H1 (cell line): ENCODE results near the gene NHLRC2. TPM values are rescaled to one million over a fixed set of nuclear protein-coding genes. Genes with fewer than 3 reads are reported as not detected.

Experiments
- JUN ChIP-seq: IDR thresholded peaks from 2 replicates; pipeline ENCODE4 v1.6.1; 2011; ENCODE audit warnings: low read depth, mild to moderate bottlenecking, improper control_type of control experiment, low read length
- PHF8 ChIP-seq: fragments of 200-600 bp; sonication (generic); conservative IDR thresholded peaks from 2 replicates; pipeline ENCODE4 v1.7.1; 2012; ENCODE audit warnings: low read depth, mild to moderate bottlenecking, inconsistent platforms, low read length, moderate library complexity
- RBBP5 ChIP-seq: IDR thresholded peaks from 2 replicates; pipeline ENCODE4 v1.7.1; 2012; ENCODE audit warnings: low read depth, mild to moderate bottlenecking, inconsistent platforms, low read length, moderate library complexity, borderline replicate concordance
- RFX5 ChIP-seq: IDR thresholded peaks from 2 replicates; pipeline ENCODE4 v1.6.1; 2011; ENCODE audit warnings: low read depth, low read length, improper control_type of control experiment, borderline replicate concordance
- TBP ChIP-seq: IDR thresholded peaks from 2 replicates; pipeline ENCODE4 v1.6.1; 2011; ENCODE audit warnings: low read depth, low read length, improper control_type of control experiment
- polyA plus RNA-seq, 7 experiments: library from polyadenylated mRNA; depleted of rRNA in 3 of 7; stranded (reverse) in 5 of 7; unstranded in 2 of 7; fragments of >200 nt in 5 of 7; fragments of 200-250 nt in 2 of 7; gene quantifications; 1 replicate in 5 of 7; 2 replicates in 1 of 7; 4 replicates in 1 of 7; pipeline versions ENCODE4 v1.2.1 to v1.2.3, GENCODE V29; 2011 to 2013; ENCODE audit warnings: missing spikeins in 2 of 7, mixed read lengths in 2 of 7
- total RNA-seq: library from RNA; stranded (reverse); fragmentation: NEBNext Ultra II Directional; extraction: Animal tissue kit (Norgen Biotek cat#: 25700); gene quantifications from 2 replicates; pipeline ENCODE4 v1.2.1, GENCODE V29; 2021
- TF ChIP-seq, protein P1 (sequence below): fragments of 300-600 bp; sonication (generic); IDR thresholded peaks from 2 replicates; pipeline ENCODE4 v1.7.1; 2012; ENCODE audit warnings: low read length, moderate library complexity, mild to moderate bottlenecking, inconsistent platforms; ENCODE audit not compliant: insufficient replicate concordance

The NHLRC2 gene
- total and polyA plus RNA-seq, 2 of the 8 experiments (the other 6 are each of a cell fraction or from before 2014, with no cell fraction given) = 4.9 to 25.6 TPM

DNA sequence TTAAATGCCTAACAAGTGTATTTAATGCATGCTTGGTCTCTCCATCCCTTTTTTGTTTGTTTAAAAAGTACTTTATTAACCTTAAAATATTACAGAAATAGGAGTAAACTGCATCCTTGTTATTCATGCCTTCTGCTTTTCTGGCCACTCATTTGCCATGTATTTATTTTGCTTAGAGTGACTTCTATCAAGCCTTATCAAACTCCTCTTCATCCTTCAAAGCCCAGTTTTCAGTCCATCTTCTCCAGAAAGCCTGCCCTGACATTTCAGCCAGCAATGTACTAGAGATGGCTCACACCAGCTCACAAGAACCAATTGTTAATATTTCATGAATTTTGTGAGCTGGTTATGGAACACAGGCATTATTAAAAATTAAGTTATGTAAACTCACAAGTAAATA, 82.8 kb downstream of the NHLRC2 start (continued):
- TF ChIP-seq, protein P1, sequence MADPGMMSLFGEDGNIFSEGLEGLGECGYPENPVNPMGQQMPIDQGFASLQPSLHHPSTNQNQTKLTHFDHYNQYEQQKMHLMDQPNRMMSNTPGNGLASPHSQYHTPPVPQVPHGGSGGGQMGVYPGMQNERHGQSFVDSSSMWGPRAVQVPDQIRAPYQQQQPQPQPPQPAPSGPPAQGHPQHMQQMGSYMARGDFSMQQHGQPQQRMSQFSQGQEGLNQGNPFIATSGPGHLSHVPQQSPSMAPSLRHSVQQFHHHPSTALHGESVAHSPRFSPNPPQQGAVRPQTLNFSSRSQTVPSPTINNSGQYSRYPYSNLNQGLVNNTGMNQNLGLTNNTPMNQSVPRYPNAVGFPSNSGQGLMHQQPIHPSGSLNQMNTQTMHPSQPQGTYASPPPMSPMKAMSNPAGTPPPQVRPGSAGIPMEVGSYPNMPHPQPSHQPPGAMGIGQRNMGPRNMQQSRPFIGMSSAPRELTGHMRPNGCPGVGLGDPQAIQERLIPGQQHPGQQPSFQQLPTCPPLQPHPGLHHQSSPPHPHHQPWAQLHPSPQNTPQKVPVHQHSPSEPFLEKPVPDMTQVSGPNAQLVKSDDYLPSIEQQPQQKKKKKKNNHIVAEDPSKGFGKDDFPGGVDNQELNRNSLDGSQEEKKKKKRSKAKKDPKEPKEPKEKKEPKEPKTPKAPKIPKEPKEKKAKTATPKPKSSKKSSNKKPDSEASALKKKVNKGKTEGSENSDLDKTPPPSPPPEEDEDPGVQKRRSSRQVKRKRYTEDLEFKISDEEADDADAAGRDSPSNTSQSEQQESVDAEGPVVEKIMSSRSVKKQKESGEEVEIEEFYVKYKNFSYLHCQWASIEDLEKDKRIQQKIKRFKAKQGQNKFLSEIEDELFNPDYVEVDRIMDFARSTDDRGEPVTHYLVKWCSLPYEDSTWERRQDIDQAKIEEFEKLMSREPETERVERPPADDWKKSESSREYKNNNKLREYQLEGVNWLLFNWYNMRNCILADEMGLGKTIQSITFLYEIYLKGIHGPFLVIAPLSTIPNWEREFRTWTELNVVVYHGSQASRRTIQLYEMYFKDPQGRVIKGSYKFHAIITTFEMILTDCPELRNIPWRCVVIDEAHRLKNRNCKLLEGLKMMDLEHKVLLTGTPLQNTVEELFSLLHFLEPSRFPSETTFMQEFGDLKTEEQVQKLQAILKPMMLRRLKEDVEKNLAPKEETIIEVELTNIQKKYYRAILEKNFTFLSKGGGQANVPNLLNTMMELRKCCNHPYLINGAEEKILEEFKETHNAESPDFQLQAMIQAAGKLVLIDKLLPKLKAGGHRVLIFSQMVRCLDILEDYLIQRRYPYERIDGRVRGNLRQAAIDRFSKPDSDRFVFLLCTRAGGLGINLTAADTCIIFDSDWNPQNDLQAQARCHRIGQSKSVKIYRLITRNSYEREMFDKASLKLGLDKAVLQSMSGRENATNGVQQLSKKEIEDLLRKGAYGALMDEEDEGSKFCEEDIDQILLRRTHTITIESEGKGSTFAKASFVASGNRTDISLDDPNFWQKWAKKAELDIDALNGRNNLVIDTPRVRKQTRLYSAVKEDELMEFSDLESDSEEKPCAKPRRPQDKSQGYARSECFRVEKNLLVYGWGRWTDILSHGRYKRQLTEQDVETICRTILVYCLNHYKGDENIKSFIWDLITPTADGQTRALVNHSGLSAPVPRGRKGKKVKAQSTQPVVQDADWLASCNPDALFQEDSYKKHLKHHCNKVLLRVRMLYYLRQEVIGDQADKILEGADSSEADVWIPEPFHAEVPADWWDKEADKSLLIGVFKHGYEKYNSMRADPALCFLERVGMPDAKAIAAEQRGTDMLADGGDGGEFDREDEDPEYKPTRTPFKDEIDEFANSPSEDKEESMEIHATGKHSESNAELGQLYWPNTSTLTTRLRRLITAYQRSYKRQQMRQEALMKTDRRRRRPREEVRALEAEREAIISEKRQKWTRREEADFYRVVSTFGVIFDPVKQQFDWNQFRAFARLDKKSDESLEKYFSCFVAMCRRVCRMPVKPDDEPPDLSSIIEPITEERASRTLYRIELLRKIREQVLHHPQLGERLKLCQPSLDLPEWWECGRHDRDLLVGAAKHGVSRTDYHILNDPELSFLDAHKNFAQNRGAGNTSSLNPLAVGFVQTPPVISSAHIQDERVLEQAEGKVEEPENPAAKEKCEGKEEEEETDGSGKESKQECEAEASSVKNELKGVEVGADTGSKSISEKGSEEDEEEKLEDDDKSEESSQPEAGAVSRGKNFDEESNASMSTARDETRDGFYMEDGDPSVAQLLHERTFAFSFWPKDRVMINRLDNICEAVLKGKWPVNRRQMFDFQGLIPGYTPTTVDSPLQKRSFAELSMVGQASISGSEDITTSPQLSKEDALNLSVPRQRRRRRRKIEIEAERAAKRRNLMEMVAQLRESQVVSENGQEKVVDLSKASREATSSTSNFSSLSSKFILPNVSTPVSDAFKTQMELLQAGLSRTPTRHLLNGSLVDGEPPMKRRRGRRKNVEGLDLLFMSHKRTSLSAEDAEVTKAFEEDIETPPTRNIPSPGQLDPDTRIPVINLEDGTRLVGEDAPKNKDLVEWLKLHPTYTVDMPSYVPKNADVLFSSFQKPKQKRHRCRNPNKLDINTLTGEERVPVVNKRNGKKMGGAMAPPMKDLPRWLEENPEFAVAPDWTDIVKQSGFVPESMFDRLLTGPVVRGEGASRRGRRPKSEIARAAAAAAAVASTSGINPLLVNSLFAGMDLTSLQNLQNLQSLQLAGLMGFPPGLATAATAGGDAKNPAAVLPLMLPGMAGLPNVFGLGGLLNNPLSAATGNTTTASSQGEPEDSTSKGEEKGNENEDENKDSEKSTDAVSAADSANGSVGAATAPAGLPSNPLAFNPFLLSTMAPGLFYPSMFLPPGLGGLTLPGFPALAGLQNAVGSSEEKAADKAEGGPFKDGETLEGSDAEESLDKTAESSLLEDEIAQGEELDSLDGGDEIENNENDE = no peak
- TF ChIP-seq RBBP5 (no peak), TBP (no peak), JUN (no peak), RFX5 (no peak), PHF8 (no peak)
